GM13976 (cell line): Measurements from ENCODE around the gene CEP55.

Source experiments
- DNase-seq: peaks from one replicate; pipeline ENCODE4 v3.0.0; 2012; ENCODE audit warnings: low spot score
- CTCF ChIP-seq: IDR thresholded peaks from 2 replicates; pipeline ENCODE4 v1.5.1; 2012; ENCODE audit warnings: borderline replicate concordance, mild to moderate bottlenecking; ENCODE audit not compliant: insufficient read depth; ENCODE audit errors: extremely low read depth, missing control alignments, control extremely low read depth
- in situ Hi-C: fragments of 300-500 bp; cut with MboI; formaldehyde crosslinking; loops from one replicate; pipeline ENCODE4 v1.12.0; 2022; ENCODE audit warnings: low sequenced_read_pairs, mixed read lengths, inconsistent platforms; ENCODE audit not compliant: unreplicated experiment

The CEP55 gene

DNA sequence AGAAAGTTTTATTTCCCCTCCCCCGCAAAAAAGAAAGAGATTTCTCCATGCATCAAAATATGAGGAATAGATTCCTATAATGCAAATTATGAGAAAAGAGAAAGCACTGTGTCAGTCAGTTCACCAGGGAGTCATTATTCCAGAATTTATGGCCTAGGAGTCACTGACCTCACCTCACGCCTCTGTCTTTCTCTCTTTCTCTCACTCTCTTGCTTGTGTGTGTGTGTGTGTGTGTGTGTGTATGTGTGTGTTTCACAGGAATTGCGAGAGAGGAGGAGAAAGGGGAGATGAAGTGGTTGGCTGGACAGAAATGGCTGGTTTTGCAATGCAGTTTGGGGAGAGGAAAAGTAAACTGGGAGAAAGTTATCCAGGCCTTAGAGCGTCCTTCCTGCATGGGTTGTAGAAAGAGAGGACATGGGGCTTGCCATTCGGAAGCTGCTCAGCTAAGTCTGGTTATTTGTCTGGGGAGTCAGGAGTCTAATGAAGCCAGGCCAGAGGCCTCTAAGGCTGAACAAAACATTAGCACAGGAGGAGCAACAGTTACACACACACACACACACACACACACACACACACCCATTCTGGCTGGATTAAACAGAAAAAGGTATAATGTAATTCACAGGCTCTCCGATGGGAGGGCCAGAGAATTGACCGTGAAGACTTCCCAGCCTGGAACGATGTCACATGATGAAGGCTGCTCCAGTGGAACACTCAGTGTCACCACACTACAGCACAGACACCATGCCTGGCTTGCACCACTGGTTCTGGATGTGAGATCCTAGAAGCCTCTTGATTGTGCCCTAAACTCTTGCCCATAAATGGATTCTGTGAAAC, 57.3 kb downstream of the CEP55 start:
- no peak for DNase-seq
- no peak for TF ChIP-seq CTCF
- in situ Hi-C loops: no loop called here

GRCh38 chr10:93554316-93554663, 57.9 kb downstream of the CEP55 start:
- no peak for DNase-seq
- no peak for TF ChIP-seq CTCF
- in situ Hi-C loops: no loop called here

DNA sequence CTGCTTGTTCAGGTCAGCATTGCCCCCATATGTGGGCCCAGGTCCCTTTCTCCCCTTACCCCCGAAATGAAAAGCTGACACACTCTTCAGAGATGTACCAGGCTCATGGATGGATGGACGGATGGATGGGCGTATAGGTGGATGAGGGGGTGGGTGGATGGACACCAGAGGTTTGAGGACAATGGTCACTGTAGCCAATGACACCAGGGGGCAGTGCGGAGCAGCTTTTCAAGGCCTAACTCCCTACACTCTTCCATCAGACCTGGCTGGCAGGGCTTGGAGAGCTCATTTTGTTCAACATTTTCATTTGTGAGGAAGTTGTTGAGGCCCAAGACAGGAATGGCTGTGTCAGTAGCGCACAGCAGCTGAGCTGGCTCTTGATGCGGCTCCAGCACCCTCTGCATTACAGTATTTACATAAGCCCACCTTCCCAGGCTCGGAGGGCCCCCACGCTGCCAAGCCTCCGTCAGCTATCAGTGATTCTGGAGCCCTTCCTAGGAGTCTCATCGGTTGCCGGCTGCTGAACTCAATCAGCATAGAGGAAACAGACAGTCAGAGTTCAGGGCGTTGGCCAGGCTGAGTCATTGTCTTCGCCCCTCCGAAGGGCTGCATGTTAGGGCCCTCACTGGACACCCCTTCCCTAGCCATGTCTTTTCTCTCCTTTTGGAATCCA, 58.5 kb downstream of the CEP55 start:
- TF ChIP-seq CTCF: peak; percentile 55
- in situ Hi-C loops: no loop called here
- DNase-seq: peak; percentile 75

- in situ Hi-C loops: no loop called here
- no peak for DNase-seq
- TF ChIP-seq CTCF: no peak
Observed at GRCh38 chr10:93559490-93559889, 63.1 kb downstream of the CEP55 start.

- in situ Hi-C loops: no loop called here
- TF ChIP-seq CTCF: no peak
- no peak for DNase-seq
Observed at GRCh38 chr10:93560541-93560940, 64.1 kb downstream of the CEP55 start.

DNA sequence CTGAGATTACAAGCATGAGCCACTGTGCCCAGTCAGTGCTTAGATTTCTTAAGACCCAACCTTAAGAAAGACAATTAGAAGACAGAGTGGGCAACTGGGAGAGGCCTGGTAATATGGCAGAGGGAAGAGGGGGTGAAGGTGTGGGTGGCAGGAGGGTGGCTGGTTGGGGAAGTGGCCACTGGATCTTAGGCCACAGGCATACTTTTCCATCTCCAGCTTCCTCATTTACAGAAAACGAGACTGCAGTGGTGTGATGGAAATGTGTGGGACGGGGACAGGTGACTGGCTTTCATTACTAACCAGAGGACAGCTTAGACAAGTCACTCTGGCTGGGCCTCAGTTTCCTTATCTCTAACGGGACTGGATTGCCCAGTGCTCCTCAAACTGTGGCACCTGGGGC, 69.0 kb downstream of the CEP55 start:
- no peak for DNase-seq
- in situ Hi-C loops: no loop called here

More for the DNA sequence above, 69.0 kb downstream of the CEP55 start:
- no peak for TF ChIP-seq CTCF
